GM10266 (cell line): ENCODE data around the gene POR.
"Not testable (repeated sequence)": the region's sequence is repeated elsewhere in the genome, so short reads cannot be mapped to it uniquely, and the experiment has no call there.

Experiments used
- DNase-seq: peaks from one replicate; pipeline ENCODE4 v3.0.0; 2012; ENCODE audit errors: extremely low spot score
- CTCF ChIP-seq: IDR thresholded peaks from 2 replicates; pipeline ENCODE4 v1.5.1; 2012; ENCODE audit warnings: mild to moderate bottlenecking, low read depth; ENCODE audit not compliant: control insufficient read depth, insufficient read depth; ENCODE audit errors: missing control alignments

Gene POR

GRCh38 chr7:75896803-75897327 is 18.1 kb upstream of the POR start:
- no peak for TF ChIP-seq CTCF
- no peak for DNase-seq

- TF ChIP-seq CTCF: no peak
- no peak for DNase-seq
Measured at GRCh38 chr7:75900617-75901315, 14.2 kb upstream of the POR start.

- TF ChIP-seq CTCF: no peak
- DNase-seq: no peak
Measured at GRCh38 chr7:75905785-75906604, 9.0 kb upstream of the POR start.

GRCh38 chr7:75906991-75907667 is 7.8 kb upstream of the POR start:
- no peak for DNase-seq
- no peak for TF ChIP-seq CTCF

GRCh38 chr7:75907668-75908039 is 7.3 kb upstream of the POR start:
- not testable (repeated sequence) for DNase-seq

GRCh38 chr7:75909521-75910132 is 5.3 kb upstream of the POR start:
- no peak for TF ChIP-seq CTCF
- no peak for DNase-seq

GRCh38 chr7:75911186-75911585 is 3.8 kb upstream of the POR start:
- DNase-seq: not testable (repeated sequence)
